Activated CD4-positive, alpha-beta T cell treated with anti-CD3 and anti-CD28 coated beads for 36 hours (primary cell): ENCODE results near the gene ZNF79. TPM values are rescaled to one million over a fixed set of nuclear protein-coding genes. Genes with fewer than 3 reads are reported as not detected.
"Not testable (repeated sequence)": the region's sequence is repeated elsewhere in the genome, so short reads cannot be mapped to it uniquely, and the experiment has no call there.

Experiments used
- ATAC-seq: fragments of 200-7000 bp; cut with Tn5 transposase; one replicate; pipeline ENCODE4 v1.10.0; 2021; ENCODE audit warnings: mild to moderate bottlenecking, moderate library complexity
- CTCF ChIA-PET: fragments of 350-600 bp; sonication (Branson Sonifier 250); formaldehyde crosslinking; loops from one replicate; lab custom pipeline; 2021; ENCODE audit warnings: antibody characterized with exemption; lab: Charles Lee
- POLR2A ChIA-PET: fragments of 350-600 bp; sonication (Branson Sonifier 250); formaldehyde crosslinking; loops from one replicate; lab custom pipeline; 2021; ENCODE audit warnings: antibody characterized with exemption, inconsistent platforms; lab: Charles Lee
- DNase-seq: peaks from one replicate; pipeline ENCODE4 v3.0.0-alpha.2; 2020
- H3K27ac Mint-ChIP-seq: one replicate; pipeline ENCODE4 v1.8.0; 2021; ENCODE audit warnings: mixed read lengths
- H3K27me3 Mint-ChIP-seq: one replicate; pipeline ENCODE4 v1.8.0; 2021; ENCODE audit warnings: mixed read lengths
- H3K36me3 Mint-ChIP-seq: one replicate; pipeline ENCODE4 v1.8.0; 2021; ENCODE audit warnings: low read depth, mixed read lengths
- H3K4me1 Mint-ChIP-seq: one replicate; pipeline ENCODE4 v1.8.0; 2021; ENCODE audit warnings: mixed read lengths
- H3K4me3 Mint-ChIP-seq: one replicate; pipeline ENCODE4 v1.8.0; 2021; ENCODE audit warnings: mild to moderate bottlenecking, moderate library complexity, mixed read lengths
- H3K9me3 Mint-ChIP-seq: one replicate; pipeline ENCODE4 v1.8.0; 2021; ENCODE audit warnings: low read depth, mixed read lengths
- intact Hi-C, 2 experiments: fragments of 100-400 bp; cut with DNase I in 1 of 2; cut with micrococcal nuclease in 1 of 2; formaldehyde crosslinking; loops; one replicate each; pipeline versions ENCODE4 v1.14.2 to v1.15.1; 2022 to 2024; cut with DNase I, micrococcal nuclease
- total RNA-seq, 2 experiments: library from RNA; stranded (reverse); gene quantifications; one replicate each; pipeline ENCODE4 v1.2.3, GENCODE V29; 2021

ZNF79 gene
- total RNA-seq, 2 experiments from 2014 or later: 6.9 to 7.6 TPM

DNA sequence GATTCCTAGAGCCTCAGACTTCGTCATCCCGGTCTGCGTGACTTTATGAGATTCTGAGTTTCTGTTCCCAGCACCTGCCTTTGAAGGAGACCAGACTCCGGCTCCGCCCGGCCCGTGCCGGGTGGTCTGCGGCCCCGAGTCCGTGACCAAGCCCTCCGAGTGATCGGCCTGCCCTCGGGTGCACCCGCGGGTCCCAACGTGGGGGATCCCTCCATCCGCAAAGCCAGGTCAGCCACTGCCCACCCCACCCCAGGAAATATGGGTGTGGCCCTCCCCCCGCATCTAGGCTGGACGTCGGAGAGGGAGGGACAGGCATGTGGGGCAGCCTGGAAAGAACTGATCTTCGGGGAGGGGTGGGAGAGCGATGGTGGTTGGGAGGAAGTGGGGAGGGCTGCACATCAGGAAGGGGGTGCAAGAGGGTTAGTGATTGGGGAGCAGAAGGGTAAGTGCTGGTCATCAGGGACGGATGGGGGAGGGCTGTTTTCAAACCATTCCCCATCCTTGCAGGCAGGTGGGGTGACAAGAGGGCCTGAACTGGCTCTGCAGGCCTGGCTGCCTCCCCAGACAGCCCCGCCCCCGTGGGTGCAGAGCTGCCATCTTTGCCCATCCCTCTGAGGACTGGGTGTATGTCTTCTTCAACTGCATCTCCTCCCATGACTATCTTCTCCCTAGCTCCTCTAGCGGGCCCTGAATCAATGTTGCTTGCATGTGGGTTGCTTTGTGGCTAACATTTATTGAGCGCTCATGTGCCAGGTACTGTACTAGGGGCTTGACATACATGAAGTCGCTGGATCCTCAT lies 27.9 kb downstream of the ZNF79 start:
- ChIA-PET POLR2A (interaction anchor here (0.6 to 2.6 kb wide), 7 partner anchors 28 to 1491 kb away, joined by 3 to 21 read pairs (median 3); partner anchors contain the start of genes PTRH1 and ZNF79), CTCF (interaction anchor here (1.0 to 1.1 kb wide), 2 partner anchors 141 to 283 kb away, joined by 3 to 4 read pairs; partner anchors contain the start of gene TOR2A)
- DNase-seq: peak; percentile 77
- peaks cover 50% of the 10 kb centered on the region for H3K36me3 Mint-ChIP-seq
- H3K27me3 Mint-ChIP-seq: no peaks in the 10 kb centered on the region
- H3K27ac Mint-ChIP-seq: peak overlapping the region; percentile 98
- H3K9me3 Mint-ChIP-seq: no peaks in the 10 kb centered on the region
- intact Hi-C loops: loop anchor here (1.0 to 10.0 kb wide), 13 partner anchors 28 to 511 kb away; partner anchors contain the start of genes ZNF79 (in 2 of the 2), PTRH1 (in 1 of the 2), SH2D3C (in 1 of the 2) and SLC2A8 (in 1 of the 2)
- peak overlapping the region; percentile 98 for H3K4me3 Mint-ChIP-seq
- ATAC-seq: peak; percentile 59
- peaks cover 28% of the 10 kb centered on the region for H3K4me1 Mint-ChIP-seq

DNA sequence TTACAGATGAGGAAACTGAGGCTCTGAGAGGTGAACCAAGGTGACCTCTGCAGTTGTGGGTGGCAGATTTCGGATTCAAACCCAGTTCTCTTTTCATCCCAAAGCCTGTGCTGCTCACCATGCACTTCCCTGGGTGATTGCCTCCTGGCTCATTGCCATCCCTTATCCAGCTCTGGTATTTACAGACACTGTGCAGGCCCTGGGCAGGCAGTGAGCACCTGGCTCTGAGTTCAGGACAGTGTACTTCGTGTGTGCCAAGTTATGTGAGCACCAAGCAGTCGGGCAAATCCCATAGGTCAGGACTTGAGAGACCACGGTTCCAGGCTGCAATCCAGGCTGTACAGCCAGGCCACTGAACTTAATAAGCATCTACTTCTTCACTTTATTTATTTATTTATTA lies 28.5 kb downstream of the ZNF79 start:
- ATAC-seq (no peak), DNase-seq (no peak)
- intact Hi-C loops: loop anchor here (5.0 to 10.0 kb wide), 2 partner anchors 138 to 325 kb away; partner anchors contain the start of gene SH2D3C (in 1 of the 2)
- ChIA-PET POLR2A (no interaction called here), CTCF (interaction anchor here (0.6 kb wide), 1 partner anchor 288 kb away, joined by 6 read pairs; no protein-coding TSS in a partner anchor)
- Mint-ChIP-seq H3K27ac (peak overlapping the region; percentile 98), H3K9me3 (no peaks in the 10 kb centered on the region), H3K4me1 (peaks cover 24% of the 10 kb centered on the region), H3K36me3 (peaks cover 44% of the 10 kb centered on the region), H3K27me3 (no peaks in the 10 kb centered on the region), H3K4me3 (peak overlapping the region; percentile 98)

DNA sequence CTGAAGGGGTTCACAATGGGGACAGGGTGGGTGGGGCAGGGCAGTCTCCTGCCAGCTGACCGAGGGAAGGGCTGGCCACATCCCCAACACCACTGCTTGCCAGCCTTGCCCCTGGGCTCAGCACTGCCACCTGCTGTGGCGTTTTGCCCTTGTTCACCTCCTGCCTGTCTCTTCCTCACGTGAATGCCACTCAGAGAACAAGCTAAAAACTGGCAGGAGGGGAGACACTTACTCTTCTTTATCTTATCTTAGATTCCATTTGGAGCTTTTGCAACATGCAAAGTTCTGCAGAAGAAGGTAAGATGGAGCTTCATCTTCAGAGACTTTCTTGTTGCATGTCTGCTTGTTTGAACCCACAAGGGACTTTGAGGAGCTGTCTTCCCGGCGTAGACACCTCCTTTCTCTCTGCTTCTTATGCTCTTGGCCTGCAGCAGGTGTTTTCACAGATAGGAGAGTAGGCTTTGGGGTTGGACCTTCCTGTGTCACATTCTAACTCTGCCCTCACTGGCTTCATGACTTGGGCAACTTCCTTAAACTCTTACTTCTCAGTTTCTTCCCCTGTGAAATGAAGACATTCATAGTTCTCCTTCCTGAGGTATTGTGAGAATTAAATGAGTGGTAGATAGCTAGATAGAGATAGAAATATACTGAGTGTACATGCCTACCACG lies 31.3 kb downstream of the ZNF79 start:
- Mint-ChIP-seq H3K9me3 (no peaks in the 10 kb centered on the region), H3K27me3 (no peaks in the 10 kb centered on the region), H3K27ac (no peak overlapping the region), H3K4me3 (no peak overlapping the region), H3K4me1 (peaks cover 5% of the 10 kb centered on the region), H3K36me3 (peaks cover 23% of the 10 kb centered on the region)
- peak; percentile 64 for DNase-seq
- no peak for ATAC-seq
- intact Hi-C loops: loop anchor here (1.0 to 10.0 kb wide), 3 partner anchors 141 to 241 kb away; no protein-coding TSS in a partner anchor
- POLR2A ChIA-PET: no interaction called here
- CTCF ChIA-PET: interaction anchor here (0.7 to 1.4 kb wide), 9 partner anchors 24 to 280 kb away, joined by 3 read pairs; partner anchors contain the start of genes TOR2A and ZNF79

DNA sequence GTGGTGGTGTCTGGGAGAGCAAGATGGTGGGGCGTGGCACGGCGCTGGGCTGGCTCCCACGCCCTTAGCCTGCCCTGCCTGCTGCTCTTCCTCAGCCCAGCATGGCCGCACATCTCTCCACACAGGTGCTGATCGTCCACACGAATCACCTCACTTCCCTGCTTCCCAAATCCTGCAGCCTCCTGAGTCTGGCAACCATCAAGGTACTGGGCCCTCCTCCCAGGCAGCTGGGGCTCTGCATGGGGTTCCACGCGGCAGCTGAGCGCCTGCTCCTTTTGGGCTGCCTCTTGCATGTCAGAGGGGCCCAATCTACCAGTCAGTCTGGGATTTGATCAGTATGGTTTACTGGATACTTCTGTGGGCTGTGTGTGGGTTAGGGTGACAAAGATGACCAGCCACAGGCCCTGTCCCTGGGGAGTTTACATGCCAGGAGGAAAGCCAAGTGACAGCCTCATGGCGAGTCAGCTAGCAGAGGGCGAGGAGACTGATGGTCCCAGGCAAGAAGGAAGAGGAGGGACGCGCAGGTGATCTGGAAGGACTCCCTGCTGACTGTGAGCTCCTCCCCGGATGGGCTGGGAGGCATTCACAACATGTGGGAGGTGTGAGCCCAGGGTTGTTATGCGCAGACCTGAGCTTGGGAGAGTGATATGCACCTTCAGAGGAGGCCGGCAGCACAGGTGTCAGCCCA lies 33.2 kb downstream of the ZNF79 start:
- ATAC-seq (no peak), DNase-seq (no peak)
- POLR2A ChIA-PET: no interaction called here
- CTCF ChIA-PET: no interaction called here
- Mint-ChIP-seq H3K36me3 (peaks cover 20% of the 10 kb centered on the region), H3K4me1 (peaks cover 4% of the 10 kb centered on the region), H3K27ac (no peak overlapping the region), H3K4me3 (no peak overlapping the region), H3K9me3 (no peaks in the 10 kb centered on the region), H3K27me3 (no peaks in the 10 kb centered on the region)
- intact Hi-C loops: loop anchor here in 1 of 2 experiments (10.0 kb wide), 1 partner anchor 143 kb away; no protein-coding TSS in a partner anchor

DNA sequence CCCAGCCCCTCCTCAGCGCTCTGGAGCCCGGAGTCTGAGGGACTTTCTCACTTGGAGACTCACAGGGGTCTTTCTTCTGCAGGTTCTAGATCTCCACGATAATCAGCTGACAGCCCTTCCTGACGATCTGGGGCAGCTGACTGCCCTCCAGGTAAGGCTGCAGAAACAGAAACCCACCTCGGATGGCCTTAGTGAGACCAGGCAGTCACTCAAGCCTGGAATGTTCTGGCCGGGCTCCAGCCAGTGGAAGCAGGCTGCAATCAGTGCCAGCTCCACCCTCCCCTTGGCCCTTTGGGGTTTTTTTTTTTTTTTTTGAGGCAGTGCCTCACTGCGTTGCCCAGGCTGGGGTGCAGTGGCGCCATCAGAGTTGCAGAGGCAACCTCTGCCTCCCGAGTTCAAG lies 34.7 kb downstream of the ZNF79 start:
- Mint-ChIP-seq H3K9me3 (no peaks in the 10 kb centered on the region), H3K27me3 (no peaks in the 10 kb centered on the region), H3K27ac (no peak overlapping the region), H3K36me3 (peaks cover 30% of the 10 kb centered on the region), H3K4me1 (no peaks in the 10 kb centered on the region), H3K4me3 (no peak overlapping the region)
- CTCF ChIA-PET: interaction anchor here (0.6 kb wide), 1 partner anchor 769 kb away, joined by 3 read pairs; no protein-coding TSS in a partner anchor
- ATAC-seq: no peak
- intact Hi-C loops: loop anchor here in 1 of 2 experiments (10.0 kb wide), 1 partner anchor 144 kb away; no protein-coding TSS in a partner anchor
- POLR2A ChIA-PET: interaction anchor here (0.7 kb wide), 1 partner anchor 8 kb away, joined by 3 read pairs; no protein-coding TSS in a partner anchor
- no peak for DNase-seq

DNA sequence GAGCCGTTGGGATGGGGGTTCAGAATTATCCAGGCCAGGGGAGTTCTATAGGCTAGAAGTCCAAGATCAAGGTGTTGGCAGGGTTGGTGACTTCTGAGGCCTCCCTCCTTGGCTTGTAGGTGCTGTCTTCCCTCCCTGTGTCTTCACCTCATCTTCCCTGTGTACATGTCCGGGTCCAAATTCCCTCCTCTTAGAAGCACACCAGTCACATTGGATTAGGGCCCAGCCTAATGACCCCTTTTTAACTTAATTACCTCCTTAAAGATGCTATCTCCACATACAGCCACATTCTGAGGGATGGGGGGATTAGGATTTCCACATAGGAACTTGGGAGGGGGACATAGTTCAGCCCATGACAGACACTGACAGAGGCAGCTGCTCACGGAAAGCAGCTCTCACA lies 39.2 kb downstream of the ZNF79 start:
- Mint-ChIP-seq H3K4me1 (no peaks in the 10 kb centered on the region), H3K9me3 (no peaks in the 10 kb centered on the region), H3K27me3 (no peaks in the 10 kb centered on the region), H3K36me3 (peaks cover 25% of the 10 kb centered on the region), H3K4me3 (no peak overlapping the region), H3K27ac (no peak overlapping the region)
- ChIA-PET POLR2A (no interaction called here), CTCF (interaction anchor here (0.6 to 0.9 kb wide), 3 partner anchors 123 to 253 kb away, joined by 4 to 6 read pairs (median 4); no protein-coding TSS in a partner anchor)
- DNase-seq (no peak), ATAC-seq (no peak)
- intact Hi-C loops: no loop called here

DNA sequence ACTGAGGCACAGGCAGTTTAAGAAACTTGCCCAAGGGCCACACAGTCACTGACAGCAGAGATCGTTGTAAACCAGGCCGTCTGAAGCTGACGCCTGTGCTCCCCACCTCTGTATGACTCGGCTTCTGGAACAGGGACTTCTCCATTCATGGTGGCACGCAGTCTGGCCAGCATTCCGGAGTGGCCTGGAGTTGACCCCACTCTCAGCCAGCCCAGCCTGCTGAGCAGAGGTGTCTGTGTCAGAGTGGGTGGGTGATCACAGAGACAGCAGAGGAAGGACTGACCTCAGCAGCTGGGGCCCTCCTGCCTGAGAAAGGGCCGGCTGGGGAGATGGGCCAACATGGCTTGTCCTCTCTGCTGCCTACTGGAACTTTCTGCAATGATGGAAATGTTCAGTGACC lies 39.7 kb downstream of the ZNF79 start:
- Mint-ChIP-seq H3K27me3 (no peaks in the 10 kb centered on the region), H3K4me3 (no peak overlapping the region), H3K9me3 (no peaks in the 10 kb centered on the region), H3K4me1 (no peaks in the 10 kb centered on the region), H3K27ac (no peak overlapping the region), H3K36me3 (peaks cover 23% of the 10 kb centered on the region)
- no peak for DNase-seq
- ATAC-seq: no peak
- ChIA-PET POLR2A (no interaction called here), CTCF (interaction anchor here (0.6 to 0.8 kb wide), 2 partner anchors 122 to 254 kb away, joined by 4 read pairs; no protein-coding TSS in a partner anchor)
- intact Hi-C loops: no loop called here

DNA sequence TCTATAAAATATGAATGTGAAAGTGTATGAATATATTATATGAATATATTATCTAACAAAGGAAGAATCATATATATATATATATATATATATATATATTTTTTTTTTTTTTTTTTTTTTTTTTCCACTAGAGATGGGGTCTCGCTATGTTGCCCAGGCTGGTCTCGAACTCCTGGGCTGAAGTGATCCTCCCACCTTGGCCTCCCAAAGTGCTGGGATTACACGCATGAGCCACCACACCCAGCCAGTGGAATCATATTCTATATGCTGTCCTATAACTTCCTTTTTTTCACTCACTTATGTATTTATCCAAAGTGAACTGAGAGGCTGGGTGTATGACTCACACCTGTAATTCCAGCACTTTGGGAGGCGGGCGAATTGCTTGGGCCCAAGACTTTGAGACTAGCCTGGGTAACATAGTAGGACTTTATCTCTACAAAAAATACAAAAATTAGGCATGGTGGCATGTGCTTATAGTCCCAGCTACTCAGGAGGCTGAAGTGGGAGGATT lies 42.3 kb downstream of the ZNF79 start:
- peaks cover 28% of the 10 kb centered on the region for H3K36me3 Mint-ChIP-seq
- H3K4me3 Mint-ChIP-seq, intact Hi-C loops, ATAC-seq, H3K4me1 Mint-ChIP-seq, POLR2A ChIA-PET, H3K9me3 Mint-ChIP-seq, H3K27me3 Mint-ChIP-seq, CTCF ChIA-PET, H3K27ac Mint-ChIP-seq, DNase-seq: not testable (repeated sequence)

DNA sequence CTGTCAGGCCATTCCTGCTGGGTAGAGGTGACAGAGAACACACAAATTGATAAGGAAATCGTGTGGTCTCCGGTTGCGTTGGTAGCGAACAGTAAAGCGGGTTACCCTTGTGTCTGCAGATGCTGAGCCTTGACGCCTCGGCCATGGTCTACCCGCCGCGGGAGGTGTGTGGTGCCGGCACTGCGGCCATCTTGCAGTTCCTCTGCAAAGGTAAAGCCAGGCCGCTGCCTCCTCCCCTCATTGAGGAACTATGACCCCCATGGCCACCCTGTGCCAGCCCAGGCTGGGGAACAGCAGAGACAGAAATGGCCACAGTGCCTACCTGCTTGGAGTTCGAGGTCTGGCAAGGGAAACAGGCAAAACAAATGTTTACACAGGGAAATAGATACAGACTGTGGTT lies 43.4 kb downstream of the ZNF79 start:
- H3K27me3 Mint-ChIP-seq: no peaks in the 10 kb centered on the region
- no peak overlapping the region for H3K27ac Mint-ChIP-seq
- no peak overlapping the region for H3K4me3 Mint-ChIP-seq
- intact Hi-C loops: no loop called here
- H3K4me1 Mint-ChIP-seq: no peaks in the 10 kb centered on the region
- CTCF ChIA-PET: no interaction called here
- DNase-seq (no peak), ATAC-seq (no peak)
- H3K9me3 Mint-ChIP-seq: no peaks in the 10 kb centered on the region
- H3K36me3 Mint-ChIP-seq: peaks cover 20% of the 10 kb centered on the region
- POLR2A ChIA-PET: no interaction called here

DNA sequence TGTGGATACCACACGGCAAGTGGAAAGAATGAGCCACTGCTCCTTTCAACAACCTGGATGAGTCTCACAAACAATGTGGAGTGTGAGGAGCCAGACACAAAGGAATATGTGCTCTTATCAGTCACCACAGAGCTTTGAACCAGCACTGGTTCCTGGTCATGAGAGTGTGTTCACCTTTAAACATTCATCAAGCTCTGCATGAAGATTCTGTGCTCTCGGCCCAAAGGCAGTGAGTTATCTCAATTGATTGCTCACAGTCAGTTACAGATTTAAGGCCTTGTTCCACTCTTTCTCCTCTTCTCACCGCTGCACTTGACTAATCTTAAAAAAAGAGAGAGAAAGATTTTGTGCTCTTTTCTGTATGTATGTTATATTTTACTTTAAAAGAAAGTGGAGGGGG lies 46.5 kb downstream of the ZNF79 start:
- POLR2A ChIA-PET: interaction anchor here (0.6 kb wide), 1 partner anchor 102 kb away, joined by 8 read pairs; no protein-coding TSS in a partner anchor
- no peak overlapping the region for H3K4me3 Mint-ChIP-seq
- CTCF ChIA-PET: no interaction called here
- peaks cover 14% of the 10 kb centered on the region for H3K36me3 Mint-ChIP-seq
- no peaks in the 10 kb centered on the region for H3K27me3 Mint-ChIP-seq
- intact Hi-C loops: no loop called here
- H3K27ac Mint-ChIP-seq: no peak overlapping the region
- no peaks in the 10 kb centered on the region for H3K4me1 Mint-ChIP-seq
- ATAC-seq: no peak
- DNase-seq: no peak
- H3K9me3 Mint-ChIP-seq: no peaks in the 10 kb centered on the region
